Activated CD8-positive, alpha-beta memory T cell treated with anti-CD3 and anti-CD28 coated beads for 24 hours (primary cell): ENCODE measurements around the gene ABCB6.

Experiments used
- DNase-seq: peaks from one replicate; pipeline ENCODE4 v3.0.0-alpha.2; 2020

ABCB6 gene

GRCh38 chr2:219245148-219245898 is 26.6 kb upstream of the ABCB6 start, which contains the start of the genes GLB1L and STK16:
TSS of gene GLB1L (minus strand) at chr2:219245444. CDS start at chr2:219243573, 1,871 bp downstream.
TSS of gene STK16 (plus strand) at chr2:219245479. CDS start at chr2:219246000, 521 bp downstream.
- peak; percentile 97 for DNase-seq

- no peak for DNase-seq
Measured at GRCh38 chr2:219244789-219245147, 26.0 kb upstream of the ABCB6 start.

DNA sequence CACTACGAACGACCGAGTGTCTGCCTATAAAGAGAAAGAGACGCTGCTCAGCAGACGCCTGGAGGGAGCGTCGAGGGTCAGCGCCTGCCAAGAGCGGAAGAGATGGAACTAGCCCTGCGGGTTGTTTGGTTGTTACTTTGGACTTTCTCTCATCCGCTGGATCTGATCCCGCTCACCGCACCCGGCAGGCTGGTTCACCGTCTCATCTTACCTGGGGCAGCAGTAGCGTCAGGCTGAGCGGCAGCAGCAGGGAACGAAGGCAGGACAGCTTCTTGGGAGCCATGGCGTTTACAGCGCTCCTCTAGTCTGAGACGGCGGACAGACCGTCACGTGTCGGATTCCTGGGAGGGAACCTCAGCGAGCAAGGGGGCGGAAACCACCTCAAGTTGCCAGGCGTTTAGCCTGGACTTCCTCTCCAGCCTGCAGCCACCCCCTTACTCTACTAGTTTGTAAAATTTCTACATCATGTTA is 24.6 kb upstream of the ABCB6 start:
- DNase-seq, result no peak

DNA sequence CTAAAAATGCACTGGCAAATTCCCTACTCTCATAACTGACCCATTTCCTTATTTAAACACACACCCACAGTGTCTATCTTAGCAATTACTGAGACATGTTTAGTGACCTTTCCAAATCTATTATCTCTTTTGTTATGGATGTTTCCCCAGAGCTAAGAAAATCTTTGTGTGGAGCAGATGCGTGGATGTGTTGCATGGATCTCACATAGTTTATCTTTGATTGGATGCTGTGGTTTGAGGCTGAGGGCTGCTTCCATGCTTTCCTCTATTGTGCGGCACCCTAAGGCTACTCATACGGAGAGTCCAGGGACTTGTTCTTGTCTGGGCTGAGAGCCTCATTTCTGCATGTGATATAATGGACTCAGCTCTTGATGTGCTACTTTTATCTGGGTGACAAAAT is 15.6 kb upstream of the ABCB6 start:
- DNase-seq, result no peak

DNA sequence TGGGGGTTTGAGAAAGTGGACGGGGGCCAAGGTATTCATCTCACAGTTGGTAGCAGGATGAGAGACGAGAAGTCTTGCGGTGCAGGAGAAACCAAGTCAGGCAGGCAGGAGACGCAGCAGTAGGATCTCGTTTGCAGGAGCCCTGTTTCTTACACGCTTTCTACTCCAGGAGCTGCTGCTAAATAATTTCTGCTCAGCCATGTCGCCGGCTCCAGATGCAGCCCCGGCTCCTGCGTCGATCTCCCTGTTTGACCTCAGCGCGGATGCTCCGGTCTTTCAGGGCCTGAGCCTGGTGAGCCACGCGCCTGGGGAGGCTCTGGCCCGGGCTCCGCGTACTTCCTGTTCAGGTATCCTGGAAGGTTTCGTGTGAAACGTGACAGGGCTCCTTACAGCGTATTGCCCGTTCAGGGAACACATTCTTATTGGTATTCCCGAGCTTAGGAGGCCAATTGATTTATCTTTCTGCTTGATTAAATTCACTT is 11.3 kb upstream of the ABCB6 start:
- DNase-seq, result peak; percentile 79

DNA sequence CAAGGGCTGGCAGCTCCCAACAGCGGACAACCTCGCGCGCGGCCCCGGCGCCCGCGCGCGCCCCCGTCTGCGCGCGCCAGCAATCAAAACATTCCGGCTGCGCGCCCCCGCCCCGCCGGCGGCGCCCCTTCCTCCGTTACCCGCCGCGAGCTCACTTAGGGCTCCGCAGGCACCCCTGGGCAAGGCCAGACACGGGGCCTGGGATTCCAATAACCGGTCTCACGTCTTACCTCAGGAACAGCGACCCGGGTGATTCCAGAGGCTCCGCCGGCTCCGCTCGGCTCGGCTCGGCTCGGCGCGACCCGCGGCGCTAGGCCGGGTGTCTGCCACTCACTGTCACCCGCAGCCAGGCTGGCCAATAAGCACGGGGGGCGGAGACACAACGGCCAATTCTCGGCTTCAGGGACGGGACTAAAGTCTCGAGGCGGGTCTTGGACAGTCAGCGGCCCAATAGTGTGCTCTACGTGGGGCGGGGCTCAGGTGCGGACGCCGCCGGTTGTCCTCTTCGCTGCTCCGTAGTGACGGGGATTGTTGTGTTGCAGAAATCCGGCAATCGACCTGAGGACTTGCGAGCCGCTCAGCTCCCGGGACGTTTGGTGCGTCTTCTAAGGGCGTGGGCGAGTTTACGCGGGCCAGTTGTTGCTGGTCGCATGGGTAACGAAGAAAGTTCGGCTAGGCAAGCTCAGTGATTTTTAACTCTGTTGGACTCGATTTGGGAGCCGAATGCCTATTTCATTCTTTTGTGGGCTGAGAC is 10.7 kb upstream of the ABCB6 start, which contains the start of the genes ANKZF1 and ATG9A:
TSS of gene ANKZF1 (plus strand) at position 502 of the 754 bp plus-strand sequence. CDS start 452 bp downstream, outside the sequence.
TSS of gene ATG9A (minus strand) at position 332 of the 754 bp plus-strand sequence. CDS start 1,612 bp downstream, outside the sequence.
- peak; percentile 97 for DNase-seq

GRCh38 chr2:219228911-219229304 is 10.2 kb upstream of the ABCB6 start:
- DNase-seq, result no peak

GRCh38 chr2:219228041-219228910 is 9.5 kb upstream of the ABCB6 start:
- DNase-seq, result no peak

GRCh38 chr2:219225350-219225749 is 6.6 kb upstream of the ABCB6 start:
- DNase-seq, result no peak

DNA sequence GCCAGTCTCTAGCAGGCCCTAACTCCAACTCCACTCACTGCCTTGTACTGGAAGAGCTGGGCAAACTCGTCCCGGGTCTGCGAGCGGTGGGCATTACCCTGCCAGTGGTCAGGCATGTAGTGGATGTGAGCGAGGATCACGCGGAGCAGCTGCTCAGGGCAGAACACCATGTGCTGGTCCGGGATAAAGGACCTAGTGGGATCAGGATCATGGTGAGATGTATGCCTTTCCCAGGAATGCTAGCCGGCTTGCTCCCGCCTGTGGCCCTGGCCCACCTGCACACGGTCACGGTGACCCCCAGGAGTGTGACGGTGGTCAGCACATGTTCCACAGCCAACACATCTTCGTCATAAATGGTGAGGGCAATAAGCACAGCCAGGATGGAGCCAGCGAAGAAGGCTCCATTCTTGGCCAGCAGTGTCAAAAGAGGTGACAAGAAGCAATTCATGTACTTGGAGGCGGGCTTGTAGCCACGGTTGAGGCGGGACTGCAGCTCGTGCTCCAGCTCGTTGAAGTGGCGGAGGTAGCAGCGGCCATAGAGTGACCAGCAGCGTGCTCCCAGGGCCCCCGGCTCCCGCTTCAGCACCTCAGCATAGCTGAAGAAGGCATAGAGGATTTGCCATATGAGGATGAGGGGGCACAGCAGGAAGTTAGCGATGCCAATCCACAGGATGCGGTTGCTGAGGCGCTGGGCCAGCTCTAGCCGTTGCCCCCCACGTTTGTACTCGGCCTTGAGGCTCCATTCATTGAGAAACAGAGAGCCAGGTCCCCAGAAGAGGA is 5.3 kb upstream of the ABCB6 start:
- no peak for DNase-seq

DNA sequence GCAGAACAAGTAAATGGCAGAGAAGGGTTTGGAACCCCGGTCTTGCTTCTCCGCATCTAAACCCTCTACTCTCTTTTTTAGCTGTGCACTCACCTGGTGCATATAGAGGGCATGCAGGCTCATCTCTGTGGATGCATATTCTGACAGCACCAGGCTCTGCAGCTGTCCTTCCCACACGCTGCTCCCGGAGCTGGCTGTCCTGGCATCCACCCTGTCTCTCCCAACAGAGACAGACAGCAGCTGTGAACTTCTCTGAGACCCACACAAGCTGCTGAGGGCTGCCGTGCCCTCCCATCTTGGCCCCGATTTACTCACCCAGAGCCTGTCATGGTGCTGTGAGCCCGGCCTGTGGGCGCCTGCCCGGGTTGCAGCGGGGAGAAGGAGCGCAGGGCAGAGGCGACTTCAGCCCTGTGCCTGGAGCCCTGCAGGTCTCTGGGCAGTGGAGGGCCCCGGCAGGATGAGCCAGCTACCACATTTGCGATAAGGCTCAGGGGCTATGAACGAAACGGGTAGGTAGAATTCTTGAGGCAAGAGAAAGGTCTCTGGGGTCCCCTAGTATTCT is 3.3 kb upstream of the ABCB6 start:
- no peak for DNase-seq

DNA sequence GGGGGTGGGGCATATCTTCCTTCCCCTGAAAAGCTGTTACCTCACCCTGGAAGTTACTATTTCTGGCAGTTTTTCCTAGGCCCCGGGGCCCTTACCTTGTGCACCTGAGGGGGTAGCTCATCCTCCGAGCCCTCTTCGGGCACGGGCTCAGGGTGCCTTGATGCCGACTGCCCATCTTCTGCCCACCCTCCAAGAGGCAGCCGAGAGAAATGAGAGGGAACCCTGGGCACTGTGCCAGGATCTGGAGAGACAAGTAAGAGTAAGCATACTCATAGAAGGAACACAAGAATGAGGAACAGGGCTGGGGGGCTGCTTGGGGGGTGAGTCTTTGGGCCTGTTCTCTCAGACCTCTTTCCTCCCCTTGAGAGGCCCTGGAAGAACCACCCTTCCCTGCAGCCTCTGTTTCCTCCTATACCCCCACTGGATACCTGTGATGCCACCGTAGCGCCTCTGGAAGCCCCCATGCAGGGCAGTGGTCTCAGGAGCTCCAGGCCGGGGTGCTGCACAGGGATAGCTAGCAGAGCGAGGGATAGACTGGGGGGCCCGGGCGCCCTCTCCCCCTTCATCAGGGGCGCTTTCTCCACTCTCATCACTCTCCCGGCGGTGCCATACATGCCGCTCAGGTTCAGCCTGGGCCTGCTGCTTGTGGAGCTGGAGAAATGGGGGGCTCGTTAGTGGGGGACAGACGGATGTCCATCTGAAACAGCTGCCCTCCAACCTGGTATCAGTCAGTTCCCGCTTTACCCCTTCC is 2.1 kb upstream of the ABCB6 start:
- DNase-seq, result no peak

GRCh38 chr2:219219784-219220532 is 1.2 kb upstream of the ABCB6 start:
- DNase-seq, result no peak

GRCh38 chr2:219218217-219218731 is 484 bp downstream of the ABCB6 start:
- no peak for DNase-seq

GRCh38 chr2:219216535-219216915 is 2.2 kb downstream of the ABCB6 start:
- DNase-seq, result no peak

- no peak for DNase-seq
Measured at GRCh38 chr2:219215871-219216534, 2.8 kb downstream of the ABCB6 start.

DNA sequence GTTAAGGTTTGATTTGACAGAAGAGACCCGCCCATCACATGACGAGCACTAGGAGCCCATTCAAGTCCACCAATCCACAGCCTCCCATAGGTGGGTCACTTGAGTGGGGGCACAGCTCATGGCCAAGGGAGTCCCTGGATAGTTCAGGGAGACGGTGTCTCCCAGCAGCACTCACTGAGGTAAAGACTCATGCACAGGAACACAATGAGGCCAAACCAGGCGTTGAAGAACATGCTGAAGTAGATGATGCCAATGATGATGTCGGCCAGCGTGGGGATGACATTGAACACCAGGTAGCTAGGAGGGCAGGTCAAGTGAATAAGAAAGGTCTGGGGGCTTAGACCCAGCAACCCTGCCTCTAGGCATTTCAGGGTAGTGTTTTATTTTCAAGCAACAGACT is 4.0 kb downstream of the ABCB6 start:
- DNase-seq, result no peak

- DNase-seq, result no peak
Measured at GRCh38 chr2:219214141-219214540, 4.6 kb downstream of the ABCB6 start.

GRCh38 chr2:219213486-219214071 is 5.2 kb downstream of the ABCB6 start:
- DNase-seq, result no peak
